Fibroblast of villous mesenchyme (primary cell): Measurements from ENCODE around the gene VPREB3. TPM values are rescaled to one million over a fixed set of nuclear protein-coding genes. Genes with fewer than 3 reads are reported as not detected.
A peak's percentile ranks its signal among the peaks of the same experiment; 100 is the strongest.

ENCODE experiments used
- DNase-seq: peaks from one replicate; pipeline ENCODE4 v3.0.0-alpha.2; 2010; ENCODE audit warnings: low read depth
- H3K4me3 ChIP-seq: 2 replicates; pipeline ENCODE4 v1.5.1; 2011; ENCODE audit warnings: low read depth, mild to moderate bottlenecking, low read length
- total RNA-seq: library from RNA; depleted of rRNA; stranded (reverse); fragments of >200 nt; gene quantifications from 2 replicates; pipeline ENCODE4 v1.2.3, GENCODE V29; 2012
- TF ChIP-seq, protein P1 (sequence below): IDR thresholded peaks from 2 replicates; pipeline ENCODE4 v1.5.1; 2012; ENCODE audit warnings: low read depth, mild to moderate bottlenecking, low read length; ENCODE audit not compliant: insufficient read depth

The VPREB3 gene
- total RNA-seq, 1 donor, result not detected

- H3K4me3 ChIP-seq, result no peak overlapping the region
- TF ChIP-seq, protein P1, sequence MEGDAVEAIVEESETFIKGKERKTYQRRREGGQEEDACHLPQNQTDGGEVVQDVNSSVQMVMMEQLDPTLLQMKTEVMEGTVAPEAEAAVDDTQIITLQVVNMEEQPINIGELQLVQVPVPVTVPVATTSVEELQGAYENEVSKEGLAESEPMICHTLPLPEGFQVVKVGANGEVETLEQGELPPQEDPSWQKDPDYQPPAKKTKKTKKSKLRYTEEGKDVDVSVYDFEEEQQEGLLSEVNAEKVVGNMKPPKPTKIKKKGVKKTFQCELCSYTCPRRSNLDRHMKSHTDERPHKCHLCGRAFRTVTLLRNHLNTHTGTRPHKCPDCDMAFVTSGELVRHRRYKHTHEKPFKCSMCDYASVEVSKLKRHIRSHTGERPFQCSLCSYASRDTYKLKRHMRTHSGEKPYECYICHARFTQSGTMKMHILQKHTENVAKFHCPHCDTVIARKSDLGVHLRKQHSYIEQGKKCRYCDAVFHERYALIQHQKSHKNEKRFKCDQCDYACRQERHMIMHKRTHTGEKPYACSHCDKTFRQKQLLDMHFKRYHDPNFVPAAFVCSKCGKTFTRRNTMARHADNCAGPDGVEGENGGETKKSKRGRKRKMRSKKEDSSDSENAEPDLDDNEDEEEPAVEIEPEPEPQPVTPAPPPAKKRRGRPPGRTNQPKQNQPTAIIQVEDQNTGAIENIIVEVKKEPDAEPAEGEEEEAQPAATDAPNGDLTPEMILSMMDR, result no peak
- DNase-seq, result no peak
Observed at GRCh38 chr22:23782252-23782651, 28.0 kb upstream of the VPREB3 start.

- TF ChIP-seq, protein P1, result no peak
- DNase-seq, result peak; percentile 54
Observed at GRCh38 chr22:23781511-23782183, 27.4 kb upstream of the VPREB3 start.

DNA sequence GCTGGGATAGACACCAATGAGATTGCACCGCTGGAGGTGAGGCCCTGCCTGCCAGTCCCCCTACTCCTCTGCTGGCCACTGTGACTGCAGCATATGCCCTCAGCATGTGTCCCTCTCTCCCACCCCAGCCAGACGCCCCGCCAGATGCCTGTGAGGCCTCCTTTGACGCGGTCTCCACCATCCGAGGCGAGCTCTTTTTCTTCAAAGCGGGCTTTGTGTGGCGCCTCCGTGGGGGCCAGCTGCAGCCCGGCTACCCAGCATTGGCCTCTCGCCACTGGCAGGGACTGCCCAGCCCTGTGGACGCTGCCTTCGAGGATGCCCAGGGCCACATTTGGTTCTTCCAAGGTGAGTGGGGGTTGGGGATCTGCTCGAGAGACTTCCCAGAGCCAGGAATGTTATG, 26.8 kb upstream of the VPREB3 start:
- DNase-seq, result no peak
- H3K4me3 ChIP-seq, result no peak overlapping the region
- TF ChIP-seq, protein P1, result no peak

More at GRCh38 chr22:23781511-23782183, 27.4 kb upstream of the VPREB3 start:
- H3K4me3 ChIP-seq, result no peak overlapping the region

DNA sequence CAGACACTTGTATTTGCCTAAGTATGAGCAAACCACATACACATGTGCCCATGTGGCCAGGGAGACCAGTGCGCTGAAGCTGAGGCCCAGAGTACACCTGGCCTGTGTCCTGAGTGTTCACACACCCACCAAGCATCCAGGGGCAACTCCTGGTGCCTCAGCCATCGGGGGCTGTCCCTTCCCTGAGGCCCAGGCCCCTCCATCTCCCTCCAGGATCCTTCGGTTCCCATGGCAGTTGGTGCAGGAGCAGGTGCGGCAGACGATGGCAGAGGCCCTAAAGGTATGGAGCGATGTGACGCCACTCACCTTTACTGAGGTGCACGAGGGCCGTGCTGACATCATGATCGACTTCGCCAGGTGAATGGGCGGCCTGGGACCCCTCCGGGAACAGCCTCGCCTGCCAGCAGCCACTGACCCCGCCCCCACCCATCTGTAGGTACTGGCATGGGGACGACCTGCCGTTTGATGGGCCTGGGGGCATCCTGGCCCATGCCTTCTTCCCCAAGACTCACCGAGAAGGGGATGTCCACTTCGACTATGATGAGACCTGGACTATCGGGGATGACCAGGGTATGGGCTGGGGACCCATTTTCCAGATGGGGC, 26.0 kb upstream of the VPREB3 start:
- TF ChIP-seq, protein P1, result no peak
- DNase-seq, result no peak
- no peak overlapping the region for H3K4me3 ChIP-seq

GRCh38 chr22:23779731-23780130, 25.5 kb upstream of the VPREB3 start:
- no peak overlapping the region for H3K4me3 ChIP-seq
- TF ChIP-seq, protein P1, result no peak
- no peak for DNase-seq

DNA sequence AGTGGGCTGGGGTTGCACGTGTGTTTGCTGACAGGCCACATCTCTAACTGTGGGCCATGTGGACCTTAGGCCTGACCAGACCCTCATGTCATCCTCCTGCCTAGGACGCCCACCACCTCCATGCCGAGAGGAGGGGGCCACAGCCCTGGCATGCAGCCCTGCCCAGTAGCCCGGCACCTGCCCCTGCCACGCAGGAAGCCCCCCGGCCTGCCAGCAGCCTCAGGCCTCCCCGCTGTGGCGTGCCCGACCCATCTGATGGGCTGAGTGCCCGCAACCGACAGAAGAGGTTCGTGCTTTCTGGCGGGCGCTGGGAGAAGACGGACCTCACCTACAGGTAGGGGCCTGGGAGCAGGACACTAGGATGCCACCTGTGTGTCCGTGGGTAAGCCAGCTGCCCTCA, 24.9 kb upstream of the VPREB3 start:
- H3K4me3 ChIP-seq, result no peak overlapping the region
- DNase-seq, result no peak
- TF ChIP-seq, protein P1, result no peak
